LoVo (cell line): ENCODE data around the gene TMEM33.

Experiments
- DNase-seq: peaks from one replicate; pipeline ENCODE4 v3.0.0-alpha.2; 2016; ENCODE audit warnings: low spot score

The TMEM33 gene

GRCh38 chr4:41998019-41998418 is 62.8 kb downstream of the TMEM33 start:
- no peak for DNase-seq

- no peak for DNase-seq
Observed at GRCh38 chr4:41999321-41999720, 64.1 kb downstream of the TMEM33 start.

GRCh38 chr4:42008011-42008786 is 73.0 kb downstream of the TMEM33 start:
- DNase-seq: no peak
